GM11168 (cell line): Measurements from ENCODE around the gene SCMH1.
"Not testable (repeated sequence)": the region's sequence is repeated elsewhere in the genome, so short reads cannot be mapped to it uniquely, and the experiment has no call there.

Experiments
- in situ Hi-C: fragments of 300-500 bp; cut with MboI; formaldehyde crosslinking; loops from one replicate; pipeline ENCODE4 v1.12.0; 2022; ENCODE audit warnings: low sequenced_read_pairs; ENCODE audit not compliant: unreplicated experiment

Gene SCMH1

DNA sequence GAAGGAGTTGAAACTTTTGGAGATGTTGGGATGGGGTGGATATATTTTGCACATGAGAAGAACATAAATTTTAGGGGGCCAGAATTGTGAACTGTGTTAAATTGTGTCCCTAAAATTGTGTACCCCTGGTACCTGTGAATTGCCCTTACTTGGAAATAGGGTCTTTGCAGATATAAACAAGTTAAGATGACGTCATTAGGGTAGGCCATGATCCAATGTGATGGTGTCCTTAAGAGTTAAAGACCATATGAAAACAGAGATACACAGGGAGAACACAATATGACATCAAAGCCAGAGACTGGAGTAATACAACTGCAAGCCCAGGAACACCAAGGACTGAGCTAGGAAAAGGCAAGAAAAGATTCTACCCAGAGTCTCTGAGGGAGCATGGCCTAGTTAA lies 24.0 kb downstream of the SCMH1 start:
- in situ Hi-C loops: no loop called here

DNA sequence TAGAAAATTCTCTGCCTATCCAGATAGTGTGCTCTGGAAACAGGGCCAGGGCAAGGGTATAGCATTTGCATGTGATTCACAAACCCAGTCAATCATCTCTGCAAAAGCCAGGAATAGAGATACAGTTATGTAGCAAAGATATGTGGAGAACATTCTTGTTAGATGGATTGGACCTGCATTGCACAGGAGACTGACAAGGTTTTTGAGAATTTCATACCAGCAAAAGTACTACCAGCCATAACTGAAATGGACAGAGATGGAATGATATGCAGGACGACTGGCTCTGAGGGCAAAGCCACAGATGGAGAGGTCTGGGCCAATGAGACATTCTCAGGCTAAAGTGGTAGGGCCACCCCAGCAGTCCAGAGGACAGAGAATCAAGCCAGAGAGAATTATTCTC lies 24.7 kb downstream of the SCMH1 start:
- in situ Hi-C loops: no loop called here

DNA sequence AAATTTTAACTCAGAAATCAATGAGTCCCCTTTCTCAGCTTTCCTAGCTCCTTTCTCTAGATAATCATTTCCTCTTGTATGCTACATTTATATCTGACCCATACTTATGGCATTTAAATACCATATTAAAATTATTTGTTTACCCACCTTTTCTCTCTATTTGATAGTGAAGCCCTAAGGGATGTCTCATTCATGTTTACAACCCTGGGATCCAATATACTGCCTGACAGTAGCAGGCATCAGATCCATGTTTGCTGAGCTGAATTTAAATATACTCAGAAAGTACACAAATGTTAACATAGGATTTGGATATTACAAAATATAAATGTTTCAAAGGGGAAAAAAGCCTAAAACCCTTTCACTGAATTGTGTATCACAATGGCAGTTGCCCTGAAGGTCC lies 26.5 kb downstream of the SCMH1 start:
- in situ Hi-C loops: no loop called here

DNA sequence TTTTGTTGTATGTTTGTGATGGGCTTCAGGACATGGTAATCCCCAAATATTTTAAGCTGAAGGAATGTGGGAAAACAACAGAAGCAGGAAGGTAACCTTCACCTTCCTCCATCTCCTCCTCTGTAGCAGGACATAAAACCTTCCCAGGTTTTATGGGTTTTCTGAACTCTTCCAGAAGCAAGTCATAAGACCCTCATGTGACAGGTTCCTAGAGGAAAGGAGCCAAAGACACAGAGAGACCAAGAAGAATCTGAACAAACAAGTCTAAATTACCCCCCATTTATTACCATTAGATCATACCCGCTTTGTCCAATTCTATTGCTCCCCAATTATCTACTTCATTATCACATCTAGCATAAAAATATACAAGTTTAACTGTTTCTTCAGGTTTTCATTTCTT lies 28.8 kb downstream of the SCMH1 start:
- in situ Hi-C loops: no loop called here

DNA sequence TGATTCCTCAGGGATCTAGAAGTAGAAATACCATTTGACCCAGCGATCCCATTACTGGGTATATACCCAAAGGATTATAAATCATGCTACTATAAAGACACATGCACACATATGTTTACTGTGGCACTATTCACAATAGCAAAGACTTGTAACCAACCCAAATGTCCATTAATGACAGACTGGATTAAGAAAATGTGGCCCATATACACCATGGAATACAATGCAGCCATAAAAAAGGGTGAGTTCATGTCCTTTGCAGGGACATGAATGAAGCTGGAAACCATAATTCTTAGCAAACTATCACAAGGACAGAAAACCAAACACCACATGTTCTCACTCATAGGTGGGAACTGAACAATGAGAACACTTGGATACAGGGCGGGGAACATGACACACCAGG lies 30.5 kb downstream of the SCMH1 start:
- in situ Hi-C loops: not testable (repeated sequence)

DNA sequence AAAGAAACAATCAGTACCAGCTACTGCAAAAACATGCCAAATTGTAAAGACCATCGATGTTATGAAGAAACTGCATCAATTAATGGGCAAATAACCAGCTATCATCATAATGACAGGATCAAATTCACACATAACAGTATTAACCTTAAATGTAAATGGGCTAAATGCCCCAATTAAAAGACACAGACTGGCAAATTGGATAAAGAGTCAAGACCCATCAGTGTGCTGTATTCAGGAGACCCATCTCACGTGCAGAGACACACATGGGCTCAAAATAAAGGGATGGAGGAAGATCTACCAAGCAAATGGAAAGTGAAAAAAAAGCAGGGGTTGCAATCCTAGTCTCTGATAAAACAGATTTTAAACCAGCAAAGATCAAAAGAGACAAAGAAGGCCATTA lies 35.1 kb downstream of the SCMH1 start:
- in situ Hi-C loops: not testable (repeated sequence)

DNA sequence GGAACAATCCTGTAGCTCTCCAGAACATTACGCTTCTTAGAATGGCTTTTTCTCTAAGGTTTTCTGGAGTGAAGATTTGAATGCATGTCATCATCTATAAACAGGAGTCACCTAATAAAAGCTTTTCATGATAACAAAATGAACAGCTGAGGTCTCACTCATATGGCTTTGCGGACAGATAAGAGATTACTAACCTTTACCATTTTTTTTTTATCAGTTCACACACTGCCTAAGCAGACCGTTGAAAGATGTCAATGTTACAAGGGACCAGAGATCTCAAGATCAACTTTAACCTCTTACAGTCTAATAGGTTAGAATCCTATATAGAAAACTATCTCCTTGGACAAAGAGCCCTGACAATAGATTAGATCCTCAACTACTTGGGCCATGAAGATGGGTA lies 41.4 kb downstream of the SCMH1 start:
- in situ Hi-C loops: no loop called here

DNA sequence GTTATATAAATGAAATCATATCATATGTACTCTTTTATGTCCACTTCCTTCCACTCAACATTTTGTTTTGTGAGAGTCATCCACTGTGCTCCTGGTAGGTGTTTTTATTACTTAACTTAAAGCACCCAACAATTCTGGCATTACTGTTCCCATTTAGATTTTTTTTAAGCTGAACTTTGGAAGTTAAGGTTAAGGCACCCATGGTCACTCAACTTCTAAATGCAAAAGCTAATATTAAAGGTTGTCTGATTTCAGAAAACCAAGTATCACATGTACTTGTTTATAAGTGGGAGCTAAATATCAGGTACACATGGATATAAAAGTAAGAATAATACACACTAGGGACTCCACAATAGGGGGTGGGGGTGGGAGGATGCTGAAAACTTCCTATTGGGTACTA lies 42.7 kb downstream of the SCMH1 start:
- in situ Hi-C loops: no loop called here

DNA sequence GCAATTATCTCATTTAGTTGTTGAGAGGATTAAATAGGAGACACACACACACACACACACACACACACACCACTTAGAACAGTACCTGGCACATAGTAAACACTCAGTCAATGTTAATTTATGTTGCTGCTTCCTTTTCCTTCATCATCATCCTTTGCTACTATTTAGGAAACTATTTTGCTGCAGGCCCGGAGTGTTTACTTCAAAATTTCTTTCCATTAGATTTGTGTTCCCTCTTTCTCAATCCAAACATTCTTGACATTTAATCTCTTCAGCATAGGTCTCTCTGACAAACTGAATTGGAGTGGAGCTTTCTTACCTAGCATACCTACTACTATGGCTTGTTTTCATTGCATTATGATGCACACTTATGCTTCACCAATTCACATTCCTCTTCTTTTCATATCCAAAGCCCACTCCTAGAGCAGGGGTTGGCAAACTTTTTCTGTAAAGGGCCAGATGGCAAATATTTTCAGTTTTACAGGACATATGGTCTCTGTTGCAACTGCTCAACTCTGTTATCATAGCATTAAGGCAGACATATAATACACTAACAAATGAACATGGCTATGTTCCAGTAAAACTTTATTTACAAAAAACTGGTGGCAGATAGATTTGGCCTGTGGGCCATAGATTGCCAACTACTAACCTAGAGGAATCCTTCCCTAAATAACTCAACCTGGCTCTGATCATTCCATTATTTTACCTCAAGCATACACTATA lies 49.5 kb downstream of the SCMH1 start:
- in situ Hi-C loops: no loop called here

DNA sequence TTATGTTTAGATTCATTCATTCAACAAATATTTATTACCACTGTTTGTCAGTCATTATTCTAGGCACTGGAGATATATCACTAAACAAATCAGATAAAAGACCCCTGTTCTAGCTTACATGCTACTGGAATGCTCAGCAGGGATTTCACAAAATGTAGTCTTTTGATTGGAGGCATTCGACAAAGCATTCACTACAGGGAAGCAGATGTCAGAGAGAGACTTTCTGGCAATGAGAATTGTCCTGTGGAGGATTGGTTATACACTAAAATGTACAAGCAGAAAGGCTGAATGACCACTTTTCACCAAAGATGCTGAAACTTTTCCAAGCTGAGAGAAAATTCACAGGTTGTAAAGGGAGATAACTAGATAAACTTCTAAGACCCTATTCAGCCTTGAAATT lies 57.7 kb downstream of the SCMH1 start:
- in situ Hi-C loops: no loop called here

DNA sequence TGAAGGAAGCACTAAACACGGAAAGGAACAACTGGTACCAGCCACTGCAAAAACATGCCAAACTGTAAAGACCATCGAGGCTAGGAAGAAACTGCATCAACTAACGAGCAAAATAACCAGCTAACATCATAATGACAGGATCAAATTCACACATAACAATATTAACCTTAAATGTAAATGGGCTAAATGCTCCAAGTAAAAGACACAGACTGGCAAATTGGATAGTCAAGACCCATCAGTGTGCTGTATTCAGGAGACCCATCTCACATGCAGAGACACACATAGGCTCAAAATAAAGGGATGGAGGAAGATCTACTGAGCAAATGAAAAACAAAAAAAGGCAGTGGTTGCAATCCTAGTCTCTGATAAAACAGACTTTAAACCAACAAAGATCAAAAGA lies 63.9 kb downstream of the SCMH1 start:
- in situ Hi-C loops: not testable (repeated sequence)

DNA sequence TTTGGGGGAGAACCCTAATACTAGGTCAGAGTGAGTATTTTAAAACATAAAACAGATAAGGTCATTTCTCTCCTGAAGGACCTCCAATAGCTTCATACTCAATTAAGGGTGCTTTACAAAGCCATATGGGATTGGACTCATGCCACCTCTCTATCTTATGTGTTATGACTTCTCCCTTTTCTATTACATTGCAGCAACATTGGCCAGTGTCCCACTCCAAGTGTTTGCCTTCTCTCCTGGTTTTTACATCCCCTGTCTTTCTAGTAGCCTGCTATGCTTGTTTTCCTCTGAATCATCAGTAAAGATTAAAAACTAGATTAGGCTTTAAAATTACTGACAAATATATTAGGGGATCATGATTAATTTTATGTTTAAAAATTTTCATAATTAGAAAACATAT lies 66.6 kb downstream of the SCMH1 start:
- in situ Hi-C loops: no loop called here

DNA sequence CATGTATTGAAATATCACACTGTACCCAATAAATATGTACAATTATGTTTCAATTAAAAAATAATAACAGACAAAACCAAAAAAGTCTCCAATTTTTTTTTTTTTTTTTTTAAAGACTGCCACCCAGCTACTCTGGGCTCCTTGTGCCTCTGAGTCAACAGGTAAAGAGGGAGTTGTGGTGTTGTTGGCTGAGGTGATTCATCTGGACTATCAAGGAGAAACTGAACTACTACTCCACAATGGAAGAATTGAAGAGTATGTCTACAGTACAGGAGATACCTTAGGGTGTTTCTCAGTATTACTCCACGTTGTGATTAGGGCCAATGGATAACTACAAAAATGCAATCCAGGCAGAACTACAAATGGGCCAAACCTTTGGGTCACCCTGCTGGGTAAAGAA lies 67.9 kb downstream of the SCMH1 start:
- in situ Hi-C loops: no loop called here

DNA sequence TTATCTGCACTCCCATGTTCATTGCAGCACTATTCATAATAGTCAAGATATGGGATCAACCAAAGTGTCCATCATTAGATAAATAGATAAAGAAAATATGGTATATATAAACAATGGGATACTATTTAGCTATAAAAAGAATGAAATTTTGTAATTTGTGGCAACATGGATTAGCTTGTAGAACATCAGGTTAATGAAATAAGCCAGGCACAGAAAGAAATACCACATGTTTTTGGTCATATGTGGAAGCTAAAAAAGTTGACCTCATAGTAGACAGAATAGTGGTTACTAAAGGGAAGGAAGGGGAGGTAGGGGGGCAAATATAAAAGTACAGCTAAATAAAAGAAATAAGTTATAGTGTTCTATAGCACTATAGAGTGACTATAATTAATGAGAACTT lies 68.5 kb downstream of the SCMH1 start:
- in situ Hi-C loops: no loop called here

DNA sequence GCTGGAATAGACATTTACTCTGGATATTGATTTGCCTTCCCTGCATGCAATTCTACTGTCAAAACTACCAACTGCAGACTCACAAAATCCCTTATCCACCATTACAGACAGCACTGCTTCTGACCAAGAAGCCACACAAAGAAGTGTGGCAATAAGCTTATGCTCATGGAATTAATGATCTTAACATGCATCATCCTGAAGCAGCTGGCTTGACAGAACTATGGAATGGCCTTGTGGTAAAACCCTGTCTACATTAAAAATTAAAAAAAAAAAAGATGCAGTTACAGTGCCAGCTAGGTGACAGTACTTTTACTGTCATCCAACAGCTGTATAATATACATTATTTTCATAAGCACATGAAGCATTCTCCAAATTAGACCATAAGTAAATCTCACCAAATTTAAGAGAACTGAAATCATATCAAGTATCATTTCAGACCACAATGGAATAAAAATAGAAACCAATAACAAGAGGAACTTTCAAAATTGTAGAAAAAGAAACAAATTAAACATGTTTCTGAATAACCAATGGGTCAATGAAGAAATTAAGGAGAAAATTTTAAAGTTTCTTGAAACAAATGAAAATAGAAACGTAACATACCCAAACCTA lies 70.7 kb downstream of the SCMH1 start:
- in situ Hi-C loops: no loop called here

DNA sequence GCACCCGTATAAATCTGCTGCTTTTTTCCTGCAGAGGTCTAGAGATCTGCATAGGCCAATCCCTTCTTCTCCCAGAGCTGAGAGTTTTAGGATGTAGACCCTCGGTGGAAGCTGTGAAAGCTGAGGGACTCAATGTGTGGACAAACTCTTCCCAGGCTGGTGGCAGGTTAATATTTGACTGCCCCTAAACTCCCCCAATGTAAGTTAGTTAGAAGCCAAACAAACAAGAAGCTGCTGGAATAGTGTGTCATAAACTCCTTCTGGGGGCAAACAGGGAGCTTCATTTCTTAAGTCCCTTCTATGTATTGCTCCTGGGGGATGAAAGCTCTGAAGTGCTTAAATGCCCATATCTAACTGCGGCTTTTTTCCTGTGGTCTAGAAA lies 72.3 kb downstream of the SCMH1 start:
- in situ Hi-C loops: no loop called here

DNA sequence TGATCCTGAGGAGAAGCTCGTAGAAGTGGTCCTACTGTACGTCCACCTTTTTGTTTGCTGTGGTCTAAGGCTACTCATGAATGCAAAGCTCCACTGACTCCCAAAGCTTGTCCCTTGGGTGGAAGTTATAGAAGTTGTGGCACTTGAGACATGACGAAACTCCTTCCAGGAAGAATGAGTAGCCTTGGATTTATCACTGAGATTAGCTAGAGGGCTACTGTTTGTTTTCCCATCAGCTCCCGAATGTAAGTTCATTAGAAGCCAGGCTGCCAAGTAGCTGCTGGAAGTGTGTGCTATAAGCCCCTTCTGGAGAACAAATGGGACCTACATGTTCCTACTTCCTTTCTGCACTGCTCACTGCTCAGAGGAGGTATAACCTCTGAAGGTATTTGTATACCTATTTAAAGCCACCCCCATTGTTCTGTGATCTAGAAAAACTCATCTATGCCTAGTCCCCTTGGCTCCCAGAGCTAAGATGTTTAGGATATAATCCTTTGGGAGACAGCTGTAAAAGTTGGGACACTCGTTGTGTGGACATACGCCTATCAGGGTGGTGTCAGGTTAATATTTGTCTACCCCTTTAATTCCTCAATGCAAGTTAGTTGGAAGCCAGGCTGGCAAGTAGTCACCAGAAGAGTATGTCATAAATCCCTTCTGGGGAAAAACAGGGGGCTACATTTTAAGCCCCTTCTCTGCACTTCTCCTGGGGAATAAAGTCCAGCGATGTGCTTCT lies 72.9 kb downstream of the SCMH1 start:
- in situ Hi-C loops: no loop called here

DNA sequence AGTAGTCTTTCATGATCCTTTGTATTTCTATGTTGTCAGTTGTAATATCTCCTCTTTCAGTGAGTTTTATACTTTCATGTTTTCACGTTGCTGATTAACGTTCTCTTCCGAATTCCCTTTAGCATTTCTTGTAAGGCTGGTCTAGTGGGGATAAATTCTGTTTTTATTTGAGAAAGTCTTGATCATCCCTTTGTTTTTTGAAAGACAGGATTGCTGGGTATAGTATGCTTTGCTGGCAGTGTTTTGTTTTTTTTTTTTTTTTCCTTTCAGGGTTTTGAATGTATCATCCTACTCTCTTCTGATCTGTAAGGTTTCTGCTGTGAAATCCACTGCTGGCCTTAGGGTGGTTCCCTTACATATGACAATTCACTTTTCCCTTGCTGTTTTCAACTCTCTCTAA lies 74.4 kb downstream of the SCMH1 start:
- in situ Hi-C loops: no loop called here

DNA sequence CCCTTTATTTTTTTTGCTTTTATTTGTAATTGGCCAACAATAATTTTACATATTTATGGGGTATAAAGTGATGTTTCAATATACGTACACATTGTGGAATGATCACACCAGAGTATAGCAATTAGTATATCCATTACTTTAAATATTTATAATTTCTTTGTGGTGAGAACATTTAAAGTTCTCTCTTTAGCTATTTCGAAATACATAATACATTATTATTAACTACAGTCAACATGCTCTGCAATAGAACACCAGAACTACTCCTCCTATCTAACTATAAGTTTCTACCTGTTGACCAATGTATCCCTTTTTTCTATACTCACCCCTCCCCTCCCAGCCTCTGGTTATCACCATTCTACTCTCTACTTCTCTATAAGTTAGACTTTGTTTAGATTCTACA lies 77.4 kb downstream of the SCMH1 start:
- in situ Hi-C loops: no loop called here

DNA sequence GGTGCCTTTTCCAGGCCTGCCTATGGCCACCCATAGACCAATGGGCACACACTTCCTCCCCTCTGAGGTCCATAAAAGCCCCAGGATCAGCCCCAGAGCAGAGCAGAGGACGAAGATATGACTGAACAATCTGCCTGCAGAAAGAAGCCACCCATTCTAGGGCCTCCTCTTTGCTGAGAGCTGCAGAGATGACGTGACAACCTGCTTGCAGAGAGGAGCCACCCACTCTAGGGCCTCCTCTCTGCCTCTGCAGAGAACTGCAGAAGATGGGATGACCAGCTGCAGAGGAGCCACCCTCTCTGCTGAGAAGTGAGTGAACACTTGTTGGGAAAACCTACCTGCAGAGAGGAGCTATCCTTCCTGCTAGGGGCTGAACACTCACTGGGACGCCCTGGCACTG lies 79.7 kb downstream of the SCMH1 start:
- in situ Hi-C loops: no loop called here

DNA sequence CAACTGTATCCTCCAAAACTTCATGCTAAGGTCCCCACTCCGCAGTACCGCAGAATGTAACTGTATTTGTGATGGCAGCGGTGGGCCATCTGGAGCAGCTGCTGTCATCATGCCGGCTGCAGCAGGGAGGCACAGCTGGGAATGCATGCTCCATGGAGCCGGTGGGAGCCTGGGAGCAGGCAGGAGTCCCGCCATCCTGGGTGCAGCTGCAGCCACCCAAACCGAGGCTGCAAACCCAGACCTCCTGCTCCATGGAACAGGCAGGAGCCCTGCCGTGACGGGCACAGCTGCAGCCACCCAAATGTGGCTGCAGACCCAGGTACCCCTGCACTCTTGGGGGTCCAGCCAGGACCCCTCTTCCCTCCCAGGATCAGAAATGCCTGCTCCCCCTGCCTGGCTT lies 80.3 kb downstream of the SCMH1 start:
- in situ Hi-C loops: no loop called here
